Trophoblast cell (in vitro differentiated cells and primary cell): Measurements from ENCODE around the gene RABL2B.

Experiments used
- DNase-seq, 2 donors: peaks; one replicate each; pipeline ENCODE4 v3.0.0-alpha.2; 2016
- H2AFZ ChIP-seq: 2 replicates; pipeline ENCODE4 v1.6.1; 2013; ENCODE audit warnings: low read length, moderate library complexity, mild to moderate bottlenecking; ENCODE audit not compliant: insufficient read depth, poor library complexity
- H2AK5ac ChIP-seq: 2 replicates; pipeline ENCODE4 v1.6.1; 2013; ENCODE audit warnings: mild to moderate bottlenecking, low read length
- H2BK120ac ChIP-seq: 2 replicates; pipeline ENCODE4 v1.6.1; 2013; ENCODE audit warnings: low read length, mild to moderate bottlenecking, moderate library complexity; ENCODE audit not compliant: insufficient read depth, poor library complexity
- H2BK12ac ChIP-seq: 2 replicates; pipeline ENCODE4 v1.6.1; 2013; ENCODE audit warnings: mild to moderate bottlenecking, low read length, moderate library complexity
- H2BK5ac ChIP-seq: 2 replicates; pipeline ENCODE4 v1.6.1; 2013; ENCODE audit warnings: low read length, low read depth, moderate library complexity, mild to moderate bottlenecking; ENCODE audit not compliant: poor library complexity
- H3K14ac ChIP-seq: 2 replicates; pipeline ENCODE4 v1.6.1; 2013; ENCODE audit warnings: mild to moderate bottlenecking, low read length
- H3K18ac ChIP-seq: 2 replicates; pipeline ENCODE4 v1.6.1; 2013; ENCODE audit warnings: mild to moderate bottlenecking, low read length
- H3K23ac ChIP-seq: 2 replicates; pipeline ENCODE4 v1.6.1; 2013; ENCODE audit warnings: low read length
- H3K27ac ChIP-seq: 2 replicates; pipeline ENCODE4 v1.5.1; 2013; ENCODE audit warnings: low read depth, mild to moderate bottlenecking, inconsistent platforms, low read length, moderate library complexity
- H3K27me3 ChIP-seq: 2 replicates; pipeline ENCODE4 v1.6.1; 2013; ENCODE audit warnings: inconsistent platforms, mild to moderate bottlenecking, low read length, moderate library complexity; ENCODE audit not compliant: insufficient read depth
- H3K36me3 ChIP-seq, 2 experiments: 1 replicate in 1 of 2; 2 replicates in 1 of 2; pipeline ENCODE4 v1.6.1; 2013; ENCODE audit warnings: low read length in 2 of 2, mild to moderate bottlenecking in 2 of 2, moderate library complexity in 1 of 2; ENCODE audit not compliant: insufficient read depth in 2 of 2, control insufficient read depth in 1 of 2
- H3K4ac ChIP-seq: 2 replicates; pipeline ENCODE4 v1.6.1; 2013; ENCODE audit warnings: low read depth, mild to moderate bottlenecking, low read length, moderate library complexity
- H3K4me1 ChIP-seq, 2 experiments: 1 replicate in 1 of 2; 2 replicates in 1 of 2; pipeline ENCODE4 v1.6.1; 2013; ENCODE audit warnings: low read length in 2 of 2, mild to moderate bottlenecking in 2 of 2, moderate library complexity in 1 of 2; ENCODE audit not compliant: insufficient read depth in 2 of 2, control insufficient read depth in 1 of 2
- H3K4me2 ChIP-seq: 2 replicates; pipeline ENCODE4 v1.6.1; 2013; ENCODE audit warnings: inconsistent platforms, mild to moderate bottlenecking, low read length, moderate library complexity
- H3K4me3 ChIP-seq: 2 replicates; pipeline ENCODE4 v1.5.1; 2013; ENCODE audit warnings: mild to moderate bottlenecking, low read depth, low read length, inconsistent platforms
- H3K79me1 ChIP-seq: one replicate; pipeline ENCODE4 v1.6.1; 2013; ENCODE audit warnings: low read length
- H3K79me2 ChIP-seq: 2 replicates; pipeline ENCODE4 v1.6.1; 2013; ENCODE audit warnings: low read length, mild to moderate bottlenecking; ENCODE audit not compliant: control insufficient read depth, insufficient read depth, poor library complexity
- H3K9ac ChIP-seq: 2 replicates; pipeline ENCODE4 v1.6.1; 2013; ENCODE audit warnings: mild to moderate bottlenecking, low read length
- H3K9me3 ChIP-seq: 2 replicates; pipeline ENCODE4 v1.6.1; 2013; ENCODE audit warnings: low read depth, mild to moderate bottlenecking, control low read depth, inconsistent platforms, low read length; ENCODE audit not compliant: insufficient read depth
- H4K12ac ChIP-seq: 2 replicates; pipeline ENCODE4 v1.6.1; 2013; ENCODE audit warnings: low read depth, mild to moderate bottlenecking, low read length, moderate library complexity
- H4K8ac ChIP-seq: 2 replicates; pipeline ENCODE4 v1.6.1; 2013; ENCODE audit warnings: low read depth, mild to moderate bottlenecking, low read length, moderate library complexity
- H4K91ac ChIP-seq: one replicate; pipeline ENCODE4 v1.6.1; 2013; ENCODE audit warnings: low read depth, mild to moderate bottlenecking, low read length, moderate library complexity
- WGBS: extraction: QIAGEN DNeasy Blood & Tissue Kit; methylation state at CpG from one replicate; pipeline ENCODE4 v1.1.7; 2013; ENCODE audit warnings: missing lambda C conversion rate; ENCODE audit not compliant: insufficient read length, insufficient coverage; ENCODE audit errors: extremely low coverage; 5-methylcytosine and 5-hydroxymethylcytosine counted together

RABL2B gene

DNA sequence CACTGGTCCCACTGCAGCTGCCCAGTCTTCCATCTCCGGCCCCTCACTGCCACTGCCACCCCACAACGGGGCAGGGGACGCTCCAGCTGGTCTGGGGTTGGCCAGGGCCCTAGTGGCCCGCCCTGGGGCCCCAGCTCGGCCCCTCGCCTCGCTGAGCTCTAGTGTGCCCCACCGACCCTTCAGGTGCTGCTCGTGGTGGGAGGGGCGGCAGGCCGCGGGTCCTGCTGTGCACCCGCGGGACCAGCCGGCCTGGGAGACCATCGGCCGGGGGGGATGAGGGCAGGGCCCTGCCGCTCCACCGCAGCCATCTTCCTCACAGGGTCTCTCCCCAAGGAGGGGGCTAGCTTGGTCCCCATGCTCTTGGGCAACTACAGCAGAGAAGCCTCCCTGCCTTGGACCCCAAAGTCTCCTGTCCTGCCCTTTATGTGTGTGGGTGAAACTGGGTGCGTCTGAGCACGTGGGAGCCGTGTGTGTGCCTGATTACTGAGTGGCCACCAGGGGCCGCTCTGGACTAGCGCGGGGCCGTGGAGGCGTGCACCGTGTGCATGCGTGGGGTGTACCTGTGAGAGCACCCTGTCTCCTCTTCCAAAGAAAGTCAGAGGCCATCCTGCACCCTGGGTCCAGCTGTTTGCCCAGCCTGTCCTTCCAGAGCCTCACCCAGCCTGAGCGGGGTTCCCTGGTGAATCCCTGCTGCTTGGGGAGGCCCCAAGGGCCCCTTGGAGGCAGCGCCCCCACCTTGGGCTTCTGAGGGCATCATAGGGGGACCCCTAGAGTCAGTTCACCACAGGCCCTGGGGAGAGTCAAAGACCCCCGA, 51.4 kb downstream of the RABL2B start:
- H2AFZ ChIP-seq = no peak overlapping the region
- no peak overlapping the region for H3K23ac ChIP-seq
- no peak overlapping the region for H3K4me3 ChIP-seq
- H3K4ac ChIP-seq = no peak overlapping the region
- H2BK12ac ChIP-seq = no peak overlapping the region
- DNase-seq = peak in 1 of 2 donors; percentile 29
- no peak overlapping the region for H2BK5ac ChIP-seq
- no peak overlapping the region for H3K9ac ChIP-seq
- no peaks in the 10 kb centered on the region for H3K36me3 ChIP-seq
- peaks cover 5% of the 10 kb centered on the region for H3K27me3 ChIP-seq
- no peaks in the 10 kb centered on the region for H3K79me2 ChIP-seq
- no peaks in the 10 kb centered on the region for H3K79me1 ChIP-seq
- no peak overlapping the region for H3K4me2 ChIP-seq
- H3K9me3 ChIP-seq = peaks cover 4% of the 10 kb centered on the region
- no peak overlapping the region for H4K91ac ChIP-seq
- H4K12ac ChIP-seq = no peak overlapping the region
- no peak overlapping the region for H4K8ac ChIP-seq
- H3K4me1 ChIP-seq = no peaks in the 10 kb centered on the region
- H2AK5ac ChIP-seq = no peak overlapping the region
- H3K14ac ChIP-seq = no peak overlapping the region
- no peak overlapping the region for H3K27ac ChIP-seq
- H3K18ac ChIP-seq = no peak overlapping the region
- no CpG with 5 or more reads among the region's 32 CpGs for WGBS
- no peak overlapping the region for H2BK120ac ChIP-seq

DNA sequence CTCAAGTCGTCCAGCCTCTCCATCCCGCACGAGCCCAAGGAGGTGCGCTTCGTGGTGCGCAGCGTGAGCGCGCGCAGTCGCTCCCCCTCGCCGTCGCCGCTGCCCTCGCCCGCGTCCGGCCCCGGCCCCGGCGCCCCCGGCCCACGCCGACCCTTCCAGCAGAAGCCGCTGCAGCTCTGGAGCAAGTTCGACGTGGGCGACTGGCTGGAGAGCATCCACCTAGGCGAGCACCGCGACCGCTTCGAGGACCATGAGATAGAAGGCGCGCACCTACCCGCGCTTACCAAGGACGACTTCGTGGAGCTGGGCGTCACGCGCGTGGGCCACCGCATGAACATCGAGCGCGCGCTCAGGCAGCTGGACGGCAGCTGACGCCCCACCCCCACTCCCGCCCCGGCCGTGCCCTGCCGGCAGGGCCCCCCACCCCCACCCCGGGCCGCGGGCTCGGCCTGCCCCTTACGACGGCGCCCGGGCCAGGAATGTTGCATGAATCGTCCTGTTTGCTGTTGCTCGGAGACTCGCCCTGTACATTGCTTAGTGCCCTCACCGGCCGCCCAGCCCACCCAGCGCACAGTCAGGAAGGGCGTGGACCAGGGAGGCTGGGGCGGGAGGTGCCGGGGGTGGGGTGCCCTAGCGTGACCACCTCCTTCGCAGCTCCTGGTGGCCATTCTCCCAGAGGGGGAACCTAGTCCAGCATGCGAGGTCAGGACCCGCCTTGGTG, 52.3 kb downstream of the RABL2B start:
- H3K14ac ChIP-seq = no peak overlapping the region
- H3K18ac ChIP-seq = no peak overlapping the region
- H2BK5ac ChIP-seq = no peak overlapping the region
- no peaks in the 10 kb centered on the region for H3K36me3 ChIP-seq
- no peak overlapping the region for H4K12ac ChIP-seq
- H3K79me2 ChIP-seq = no peaks in the 10 kb centered on the region
- H2BK120ac ChIP-seq = no peak overlapping the region
- no peak for DNase-seq
- H3K4me2 ChIP-seq = no peak overlapping the region
- no peak overlapping the region for H2AK5ac ChIP-seq
- H4K8ac ChIP-seq = no peak overlapping the region
- H3K9ac ChIP-seq = no peak overlapping the region
- no peaks in the 10 kb centered on the region for H3K4me1 ChIP-seq
- peaks cover 5% of the 10 kb centered on the region for H3K27me3 ChIP-seq
- H3K27ac ChIP-seq = no peak overlapping the region
- no peak overlapping the region for H2BK12ac ChIP-seq
- no peak overlapping the region for H3K23ac ChIP-seq
- H4K91ac ChIP-seq = no peak overlapping the region
- H3K4me3 ChIP-seq = no peak overlapping the region
- no peak overlapping the region for H2AFZ ChIP-seq
- peaks cover 4% of the 10 kb centered on the region for H3K9me3 ChIP-seq
- no peaks in the 10 kb centered on the region for H3K79me1 ChIP-seq
- H3K4ac ChIP-seq = no peak overlapping the region
- no CpG with 5 or more reads among the region's 76 CpGs for WGBS

DNA sequence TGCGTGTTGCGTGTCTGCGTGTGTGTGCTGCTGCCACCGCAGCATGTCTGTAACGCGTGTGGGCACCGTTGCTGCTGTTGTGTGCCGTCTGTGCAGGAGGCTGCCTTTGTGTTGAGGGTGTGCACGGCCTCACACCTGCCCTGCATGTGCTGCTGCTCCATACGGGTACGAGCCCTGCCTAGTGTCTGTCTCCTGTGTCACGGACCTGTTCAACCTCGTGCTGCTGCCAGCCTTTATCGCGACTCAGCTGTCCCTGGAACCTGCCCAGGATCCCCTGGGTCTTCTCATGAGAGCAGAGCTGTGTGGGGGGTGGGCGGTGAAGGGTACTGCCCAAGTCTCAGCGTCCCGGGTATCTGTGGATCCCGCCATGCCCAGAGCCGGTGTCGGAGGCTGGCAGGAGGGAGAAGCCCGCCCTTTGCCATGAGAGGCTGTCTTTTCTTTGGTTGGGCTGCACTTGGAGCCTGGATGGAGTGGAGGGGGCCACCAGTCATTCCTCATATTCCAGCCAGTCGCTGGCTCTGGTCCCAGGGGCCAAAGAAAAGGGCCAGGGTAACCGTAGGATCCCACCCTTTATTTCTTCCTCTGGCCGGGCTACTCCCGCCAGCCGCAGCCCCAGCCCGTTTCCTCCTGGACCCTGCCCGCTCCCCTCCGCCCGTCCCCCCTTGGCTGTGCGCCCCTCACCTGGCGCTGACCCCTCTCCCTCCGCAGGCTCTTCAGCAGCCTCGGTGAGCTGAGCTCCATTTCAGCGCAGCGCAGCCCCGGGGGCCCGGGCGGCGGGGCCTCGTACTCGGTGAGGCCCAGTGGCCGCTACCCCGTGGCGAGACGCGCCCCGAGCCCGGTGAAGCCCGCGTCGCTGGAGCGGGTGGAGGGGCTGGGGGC, 53.2 kb downstream of the RABL2B start:
- no peaks in the 10 kb centered on the region for H3K79me2 ChIP-seq
- H3K4ac ChIP-seq = no peak overlapping the region
- no peak overlapping the region for H3K18ac ChIP-seq
- H4K8ac ChIP-seq = no peak overlapping the region
- H2BK5ac ChIP-seq = no peak overlapping the region
- no peaks in the 10 kb centered on the region for H3K4me1 ChIP-seq
- H3K4me2 ChIP-seq = no peak overlapping the region
- no peak overlapping the region for H3K27ac ChIP-seq
- peaks cover 5% of the 10 kb centered on the region for H3K27me3 ChIP-seq
- peak overlapping the region; percentile 37 for H3K4me3 ChIP-seq
- H3K9ac ChIP-seq = no peak overlapping the region
- H2BK120ac ChIP-seq = no peak overlapping the region
- no peak overlapping the region for H2AFZ ChIP-seq
- no peak overlapping the region for H4K12ac ChIP-seq
- H3K79me1 ChIP-seq = no peaks in the 10 kb centered on the region
- no CpG with 5 or more reads among the region's 54 CpGs for WGBS
- no peak overlapping the region for H3K23ac ChIP-seq
- no peaks in the 10 kb centered on the region for H3K36me3 ChIP-seq
- H4K91ac ChIP-seq = no peak overlapping the region
- H3K9me3 ChIP-seq = peaks cover 4% of the 10 kb centered on the region
- H2BK12ac ChIP-seq = no peak overlapping the region
- no peak overlapping the region for H2AK5ac ChIP-seq
- peak in 1 of 2 donors; percentile 10 for DNase-seq
- H3K14ac ChIP-seq = no peak overlapping the region

DNA sequence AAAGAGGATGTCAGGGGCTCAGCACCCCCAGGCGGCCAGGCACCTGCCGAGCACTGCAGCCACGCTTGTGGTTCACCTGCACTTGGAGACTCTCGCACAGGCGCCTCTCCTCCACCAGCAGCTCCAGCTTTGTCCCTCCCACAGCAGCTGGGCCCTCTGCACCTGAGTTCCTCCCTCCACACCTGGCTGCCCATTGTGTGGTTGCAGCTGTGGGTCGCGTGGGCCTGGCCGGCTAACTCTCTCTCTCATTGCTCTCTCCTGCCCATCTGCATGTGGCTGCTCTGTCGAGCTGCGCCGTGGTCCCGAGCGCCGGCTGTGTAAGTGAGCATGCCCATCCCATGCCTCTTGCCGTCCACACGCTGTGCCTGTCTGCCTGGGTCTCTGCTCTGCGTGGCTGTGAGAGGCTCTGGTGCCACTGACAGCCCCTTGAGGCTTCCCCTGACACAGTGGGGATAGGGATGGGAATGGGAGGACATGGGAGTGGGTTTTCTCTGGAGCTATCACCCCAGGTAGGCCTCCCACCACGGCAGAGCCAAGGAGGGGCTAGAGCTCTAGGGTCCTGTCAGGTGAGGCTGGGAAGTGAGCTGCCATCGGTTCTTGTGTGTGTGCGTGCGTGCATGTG, 53.9 kb downstream of the RABL2B start:
- H3K36me3 ChIP-seq = no peaks in the 10 kb centered on the region
- no peak overlapping the region for H3K23ac ChIP-seq
- H3K79me2 ChIP-seq = no peaks in the 10 kb centered on the region
- H2BK12ac ChIP-seq = no peak overlapping the region
- H3K4me3 ChIP-seq = peak overlapping the region; percentile 37
- H3K4me1 ChIP-seq = no peaks in the 10 kb centered on the region
- H3K4ac ChIP-seq = no peak overlapping the region
- no peak overlapping the region for H3K9ac ChIP-seq
- H3K79me1 ChIP-seq = no peaks in the 10 kb centered on the region
- no peak overlapping the region for H3K14ac ChIP-seq
- no peak overlapping the region for H2AK5ac ChIP-seq
- H4K91ac ChIP-seq = no peak overlapping the region
- no peak for DNase-seq
- peaks cover 5% of the 10 kb centered on the region for H3K27me3 ChIP-seq
- H3K18ac ChIP-seq = no peak overlapping the region
- H4K8ac ChIP-seq = no peak overlapping the region
- no peak overlapping the region for H2BK120ac ChIP-seq
- H3K4me2 ChIP-seq = no peak overlapping the region
- no peak overlapping the region for H2AFZ ChIP-seq
- H3K27ac ChIP-seq = no peak overlapping the region
- H2BK5ac ChIP-seq = no peak overlapping the region
- no CpG with 5 or more reads among the region's 21 CpGs for WGBS
- H4K12ac ChIP-seq = no peak overlapping the region
- H3K9me3 ChIP-seq = peaks cover 4% of the 10 kb centered on the region
